Mucosa of descending colon (tissue), 3 donors: ENCODE results near the gene FANCC. TPM values are rescaled to one million over a fixed set of nuclear protein-coding genes. Genes with fewer than 3 reads are reported as not detected.
"Not testable (repeated sequence)": the region's sequence is repeated elsewhere in the genome, so short reads cannot be mapped to it uniquely, and the experiment has no call there.

ENCODE experiments used
- ATAC-seq: fragments of 200-7000 bp; cut with Tn5 transposase; one replicate; pipeline ENCODE4 v1.9.1; 2020; ENCODE audit warnings: mild to moderate bottlenecking, moderate library complexity
- DNase-seq, 3 donors: peaks; one replicate each; pipeline ENCODE4 v3.0.0-alpha.2; 2020
- H3K36me3 ChIP-seq: fragments of 200-600 bp; one replicate; pipeline ENCODE4 v1.8.0; 2021; ENCODE audit warnings: low read depth, mild to moderate bottlenecking
- H3K4me1 ChIP-seq: fragments of 200-600 bp; one replicate; pipeline ENCODE4 v1.8.0; 2021; ENCODE audit warnings: low read depth, mild to moderate bottlenecking
- H3K4me3 ChIP-seq: fragments of 200-600 bp; one replicate; pipeline ENCODE4 v1.8.0; 2021; ENCODE audit warnings: mild to moderate bottlenecking
- H3K9me3 ChIP-seq: fragments of 200-600 bp; one replicate; pipeline ENCODE4 v1.8.0; 2021; ENCODE audit warnings: mild to moderate bottlenecking
- intact Hi-C, 2 donors: fragments of 100-400 bp; cut with DNase I in 1 of 2; cut with micrococcal nuclease in 1 of 2; formaldehyde crosslinking; loops; one replicate each; pipeline versions ENCODE4 v1.11.0 to v1.11.1; 2022; cut with DNase I, micrococcal nuclease
- total RNA-seq, 3 donors: library from RNA; stranded (reverse); fragmentation: NEBNext Ultra II Directional in 2 of 3; extraction: Animal tissue kit (Norgen Biotek cat#: 25700) in 2 of 3; gene quantifications; one replicate each; pipeline versions ENCODE4 v1.2.1 to v1.2.4, GENCODE V29; 2021 to 2023
- TF ChIP-seq, protein P1 (sequence below): fragments of 200-600 bp; IDR thresholded peaks from one replicate; pipeline ENCODE4 v1.8.0; 2022; ENCODE audit warnings: antibody characterized with exemption, mild to moderate bottlenecking
- donor health status: DM: no; HTN: no; CAD: no; lungs with moderate emphysema.
- donor health status: DM: no; HTN: no; CAD: no.
- donor health status: DM: no; HTN: yes; CAD: no.

Gene FANCC
- total RNA-seq, 3 donors from 2014 or later: 10.7 to 18.0 (median 14.2) TPM

DNA sequence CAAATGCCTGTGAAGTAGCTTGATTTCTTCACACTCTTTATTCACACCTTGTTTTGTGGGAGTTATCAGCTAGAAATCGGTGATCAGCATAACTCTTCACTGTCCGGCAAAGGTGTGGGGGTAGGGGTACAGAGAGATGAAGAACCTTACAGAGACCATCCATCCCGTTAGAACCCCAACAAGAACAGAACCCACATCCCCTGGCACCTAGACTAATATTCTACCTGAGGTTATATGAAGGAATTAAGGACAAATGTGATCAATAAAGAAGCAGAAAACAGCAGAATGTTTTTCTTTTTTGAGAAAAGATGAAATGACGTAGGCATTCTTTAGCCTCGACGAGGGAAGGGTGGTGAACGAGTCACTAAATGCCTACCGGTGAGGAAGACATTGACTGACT lies 44.7 kb downstream of the FANCC start:
- intact Hi-C loops: no loop called here
- no peaks in the 10 kb centered on the region for H3K4me1 ChIP-seq
- H3K9me3 ChIP-seq: no peaks in the 10 kb centered on the region
- no peak overlapping the region for H3K4me3 ChIP-seq
- no peaks in the 10 kb centered on the region for H3K36me3 ChIP-seq
- TF ChIP-seq, protein P1, sequence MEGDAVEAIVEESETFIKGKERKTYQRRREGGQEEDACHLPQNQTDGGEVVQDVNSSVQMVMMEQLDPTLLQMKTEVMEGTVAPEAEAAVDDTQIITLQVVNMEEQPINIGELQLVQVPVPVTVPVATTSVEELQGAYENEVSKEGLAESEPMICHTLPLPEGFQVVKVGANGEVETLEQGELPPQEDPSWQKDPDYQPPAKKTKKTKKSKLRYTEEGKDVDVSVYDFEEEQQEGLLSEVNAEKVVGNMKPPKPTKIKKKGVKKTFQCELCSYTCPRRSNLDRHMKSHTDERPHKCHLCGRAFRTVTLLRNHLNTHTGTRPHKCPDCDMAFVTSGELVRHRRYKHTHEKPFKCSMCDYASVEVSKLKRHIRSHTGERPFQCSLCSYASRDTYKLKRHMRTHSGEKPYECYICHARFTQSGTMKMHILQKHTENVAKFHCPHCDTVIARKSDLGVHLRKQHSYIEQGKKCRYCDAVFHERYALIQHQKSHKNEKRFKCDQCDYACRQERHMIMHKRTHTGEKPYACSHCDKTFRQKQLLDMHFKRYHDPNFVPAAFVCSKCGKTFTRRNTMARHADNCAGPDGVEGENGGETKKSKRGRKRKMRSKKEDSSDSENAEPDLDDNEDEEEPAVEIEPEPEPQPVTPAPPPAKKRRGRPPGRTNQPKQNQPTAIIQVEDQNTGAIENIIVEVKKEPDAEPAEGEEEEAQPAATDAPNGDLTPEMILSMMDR: no peak
- no peak for DNase-seq
- ATAC-seq: no peak

DNA sequence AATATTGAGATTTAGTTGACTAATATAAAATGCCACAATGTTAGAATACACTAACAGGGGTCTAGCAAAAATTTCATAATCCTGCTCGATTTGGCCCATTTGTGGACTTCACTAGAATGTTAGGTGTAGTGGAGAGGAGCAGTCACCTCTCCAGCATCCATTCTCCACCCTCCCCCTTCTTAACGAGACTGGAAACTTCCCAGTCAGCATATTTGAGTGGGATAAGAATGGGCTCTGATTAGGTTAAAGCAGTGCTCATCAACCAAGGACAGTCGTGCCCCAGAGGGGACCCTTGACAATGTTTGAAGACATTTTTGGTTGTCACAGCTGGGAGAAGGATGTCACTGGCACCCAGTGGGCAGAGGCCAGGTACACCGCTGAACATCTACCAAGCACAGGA lies 46.7 kb downstream of the FANCC start:
- no peaks in the 10 kb centered on the region for H3K36me3 ChIP-seq
- H3K4me1 ChIP-seq: peaks cover 7% of the 10 kb centered on the region
- intact Hi-C loops: no loop called here
- ATAC-seq (no peak), DNase-seq (no peak)
- TF ChIP-seq, protein P1: no peak
- no peaks in the 10 kb centered on the region for H3K9me3 ChIP-seq
- H3K4me3 ChIP-seq: no peak overlapping the region

DNA sequence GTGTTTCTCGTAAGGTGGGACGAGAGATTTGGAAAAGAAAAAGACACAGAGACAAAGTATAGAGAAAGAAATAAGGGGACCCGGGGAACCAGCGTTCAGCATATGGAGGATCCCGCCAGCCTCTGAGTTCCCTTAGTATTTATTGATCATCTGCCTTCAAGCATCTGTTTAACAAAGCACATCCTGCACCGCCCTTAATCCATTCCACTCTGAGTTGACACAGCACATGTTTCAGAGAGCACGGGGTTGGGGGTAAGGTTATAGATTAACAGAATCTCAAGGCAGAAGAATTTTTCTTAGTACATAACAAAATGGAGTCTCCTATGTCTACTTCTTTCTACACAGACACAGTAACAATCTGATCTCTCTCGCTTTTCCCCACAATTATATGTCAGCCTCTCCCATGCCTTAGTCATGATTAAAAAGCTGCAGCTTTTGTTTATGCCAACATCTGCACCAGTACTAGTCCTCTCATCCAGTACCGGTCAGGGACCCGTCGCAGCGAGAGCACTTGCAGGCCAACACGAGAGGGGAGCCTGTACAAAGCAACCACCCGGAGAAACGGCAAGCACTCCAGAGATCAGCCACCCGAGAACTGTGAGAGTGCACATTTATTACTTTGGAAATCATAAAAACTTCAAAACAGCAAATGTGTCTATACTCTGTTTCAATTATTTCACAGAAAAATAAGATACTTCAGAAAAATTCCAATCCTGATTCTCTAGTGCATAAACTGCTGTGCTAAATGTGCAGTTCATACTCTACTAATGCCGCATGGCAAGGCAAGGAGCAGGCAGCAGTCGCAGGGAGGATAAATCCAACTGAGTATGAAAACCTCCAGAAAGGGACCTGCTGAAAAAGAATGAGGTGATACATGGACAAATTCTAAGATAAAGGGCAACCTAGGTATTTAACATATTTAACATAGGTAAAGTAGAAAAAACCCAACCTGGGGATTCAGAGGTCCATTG lies 47.4 kb downstream of the FANCC start:
- H3K4me3 ChIP-seq, H3K36me3 ChIP-seq, DNase-seq, H3K9me3 ChIP-seq, intact Hi-C loops: not testable (repeated sequence)
- H3K4me1 ChIP-seq: peaks cover 14% of the 10 kb centered on the region
- peak; percentile 46 for ATAC-seq

DNA sequence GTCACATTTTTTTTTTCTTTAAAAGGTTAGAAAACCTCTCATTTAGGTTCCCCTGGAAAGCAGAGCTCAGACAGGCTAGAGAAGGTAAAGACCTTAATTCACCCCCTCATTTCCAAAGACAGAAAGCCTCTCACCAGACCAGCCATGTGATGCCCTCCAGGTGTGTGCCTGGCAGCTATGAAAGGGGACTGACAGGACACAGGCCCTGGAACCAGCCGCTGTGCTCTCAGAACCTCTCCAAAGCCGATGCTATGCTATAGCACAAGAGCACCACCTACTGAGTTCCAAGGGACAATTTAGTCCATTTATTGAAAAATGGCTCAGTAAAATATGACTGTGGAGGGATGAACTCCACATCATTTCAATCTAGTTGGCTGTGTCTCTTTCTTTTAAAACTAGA lies 48.8 kb downstream of the FANCC start:
- peaks cover 15% of the 10 kb centered on the region for H3K4me1 ChIP-seq
- TF ChIP-seq, protein P1: no peak
- peak in 1 of 3 donors; percentile 25 for DNase-seq
- no peaks in the 10 kb centered on the region for H3K36me3 ChIP-seq
- H3K4me3 ChIP-seq: no peak overlapping the region
- ATAC-seq: peak; percentile 70
- intact Hi-C loops: no loop called here
- no peaks in the 10 kb centered on the region for H3K9me3 ChIP-seq

DNA sequence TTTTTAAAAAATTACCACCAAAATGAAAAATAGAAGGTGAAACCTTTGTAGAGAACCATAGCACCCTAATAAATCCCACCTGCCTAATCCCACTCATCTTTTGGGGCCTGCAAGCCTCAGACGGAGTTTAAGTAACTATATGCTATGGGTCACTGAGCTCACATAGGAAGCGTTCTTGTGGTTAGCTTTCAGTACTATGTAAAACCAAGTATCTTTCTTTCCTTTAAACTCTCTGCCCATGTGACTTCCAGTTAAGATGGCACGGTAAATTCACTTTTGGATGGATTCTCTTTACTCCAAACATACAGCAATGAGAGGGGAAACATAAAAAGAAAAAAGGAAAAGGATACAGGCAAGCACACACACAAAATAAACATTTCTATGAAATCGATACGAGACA lies 50.9 kb downstream of the FANCC start:
- H3K9me3 ChIP-seq: no peaks in the 10 kb centered on the region
- TF ChIP-seq, protein P1: no peak

DNA sequence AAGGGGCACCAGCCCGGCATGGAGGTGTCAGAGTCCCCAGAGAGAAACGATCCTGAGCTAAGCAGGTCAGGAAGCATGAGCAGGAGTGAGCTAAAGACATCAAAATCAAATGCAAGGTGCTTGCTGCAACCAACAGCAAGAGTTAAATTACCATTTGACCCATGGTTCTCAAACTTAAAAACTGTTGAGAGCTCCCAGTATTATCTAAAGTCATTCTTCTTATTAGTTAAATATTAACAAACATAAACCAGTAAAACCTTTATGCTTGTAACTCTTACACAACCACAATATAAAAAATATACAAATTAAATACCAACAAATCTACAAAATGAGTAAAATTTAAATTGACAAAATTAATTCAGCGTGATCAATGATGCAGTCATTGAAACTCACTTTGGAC lies 51.5 kb downstream of the FANCC start:
- intact Hi-C loops: no loop called here
- peak; percentile 26 for ATAC-seq
- Histone ChIP-seq H3K9me3 (no peaks in the 10 kb centered on the region), H3K4me3 (no peak overlapping the region), H3K4me1 (peaks cover 15% of the 10 kb centered on the region), H3K36me3 (no peaks in the 10 kb centered on the region)
- TF ChIP-seq, protein P1: no peak
- DNase-seq: no peak

More for the DNA sequence above, 50.9 kb downstream of the FANCC start:
- peaks cover 15% of the 10 kb centered on the region for H3K4me1 ChIP-seq
- no peak for ATAC-seq
- intact Hi-C loops: no loop called here
- no peak for DNase-seq
- H3K36me3 ChIP-seq: no peaks in the 10 kb centered on the region
- H3K4me3 ChIP-seq: no peak overlapping the region
